IMR-90 (cell line): ENCODE results near the gene NPAS3. TPM values are rescaled to one million over a fixed set of nuclear protein-coding genes. Genes with fewer than 3 reads are reported as not detected.

Experiments used
- ATAC-seq: fragments of 200-7000 bp; cut with Tn5 transposase; 2 replicates; pipeline ENCODE4 v1.9.1; 2020; ENCODE audit warnings: low read depth, mild to moderate bottlenecking, moderate library complexity
- BruUV-seq: library from RNA; stranded (reverse); fragments of 400-500 nt; replicated peaks from 2 replicates; lab custom pipeline; 2021; lab: Mats Ljungman, UMichigan
- CTCF ChIA-PET: fragments of 300-600 bp; formaldehyde crosslinking; extraction: SDS; loops from one replicate; lab custom pipeline; 2021; ENCODE audit warnings: antibody characterized with exemption; lab: Yijun Ruan, JAX
- POLR2A ChIA-PET: fragments of 300-600 bp; sonication (Branson Sonifier 250); formaldehyde crosslinking; loops from one replicate; lab custom pipeline; 2022; ENCODE audit warnings: antibody characterized with exemption; ENCODE audit not compliant: unreplicated experiment; lab: Charles Lee
- DNase-seq: peaks from one replicate; pipeline ENCODE4 v3.0.0; 2013
- H2AFZ ChIP-seq: replicated peaks from 2 replicates; pipeline ENCODE3; 2013; ENCODE audit warnings: low read length, mild to moderate bottlenecking; ENCODE audit not compliant: poor library complexity
- H2AK5ac ChIP-seq: 2 replicates; pipeline ENCODE4 v1.6.1; 2013; ENCODE audit warnings: low read depth, low read length, inconsistent platforms
- H2AK9ac ChIP-seq: replicated peaks from 2 replicates; pipeline ENCODE3; 2013; ENCODE audit warnings: mild to moderate bottlenecking, low read depth, low read length, moderate library complexity; ENCODE audit not compliant: poor library complexity
- H2BK120ac ChIP-seq: 2 replicates; pipeline ENCODE4 v1.6.1; 2013; ENCODE audit warnings: low read depth, low read length, inconsistent platforms
- H2BK15ac ChIP-seq: 3 replicates; pipeline ENCODE4 v1.6.1; 2013; ENCODE audit warnings: low read depth, low read length, inconsistent platforms
- H2BK20ac ChIP-seq: 2 replicates; pipeline ENCODE4 v1.6.1; 2013; ENCODE audit warnings: low read depth, mild to moderate bottlenecking, inconsistent platforms, low read length, moderate library complexity
- H2BK5ac ChIP-seq: 2 replicates; pipeline ENCODE4 v1.6.1; 2013; ENCODE audit warnings: mild to moderate bottlenecking, low read depth, low read length, inconsistent platforms; ENCODE audit not compliant: poor library complexity, severe bottlenecking
- H3K14ac ChIP-seq: replicated peaks from 2 replicates; pipeline ENCODE4 v1.6.1; 2013; ENCODE audit warnings: low read depth, low read length, inconsistent platforms
- H3K18ac ChIP-seq: 2 replicates; pipeline ENCODE4 v1.6.1; 2013; ENCODE audit warnings: low read depth, low read length, control low read depth
- H3K23ac ChIP-seq: 2 replicates; pipeline ENCODE4 v1.6.1; 2013; ENCODE audit warnings: low read depth, low read length, inconsistent platforms
- H3K27ac ChIP-seq: 2 replicates; pipeline ENCODE4 v1.5.1; 2013; ENCODE audit warnings: mild to moderate bottlenecking, control low read depth, low read length; ENCODE audit not compliant: insufficient read depth
- H3K27me3 ChIP-seq: 2 replicates; pipeline ENCODE4 v1.6.1; 2013; ENCODE audit warnings: low read length; ENCODE audit not compliant: control insufficient read depth, insufficient read depth
- H3K36me3 ChIP-seq: 2 replicates; pipeline ENCODE4 v1.6.1; 2013; ENCODE audit warnings: low read length, mixed read lengths; ENCODE audit not compliant: control insufficient read depth, insufficient read depth
- H3K4ac ChIP-seq: 2 replicates; pipeline ENCODE4 v1.6.1; 2013; ENCODE audit warnings: low read depth, low read length, inconsistent platforms
- H3K4me1 ChIP-seq: 2 replicates; pipeline ENCODE4 v1.6.1; 2013; ENCODE audit warnings: low read length, mixed read lengths; ENCODE audit not compliant: control insufficient read depth, insufficient read depth
- H3K4me2 ChIP-seq: 2 replicates; pipeline ENCODE4 v1.6.1; 2013; ENCODE audit warnings: low read depth, mild to moderate bottlenecking, control low read depth, low read length, moderate library complexity
- H3K4me3 ChIP-seq: 2 replicates; pipeline ENCODE4 v1.5.1; 2013; ENCODE audit warnings: low read depth, mild to moderate bottlenecking, control low read depth, low read length, moderate library complexity; ENCODE audit not compliant: insufficient read depth
- H3K56ac ChIP-seq: 2 replicates; pipeline ENCODE4 v1.6.1; 2013; ENCODE audit warnings: low read length, inconsistent platforms; ENCODE audit not compliant: insufficient read depth; ENCODE audit errors: extremely low read depth
- H3K79me1 ChIP-seq, 2 experiments: 2 replicates each; pipeline ENCODE4 v1.6.1; 2013; ENCODE audit warnings: low read length in 2 of 2, inconsistent platforms in 1 of 2, low read depth in 1 of 2
- H3K9ac ChIP-seq: 2 replicates; pipeline ENCODE4 v1.6.1; 2013; ENCODE audit warnings: low read depth, low read length, control low read depth
- H3K9me1 ChIP-seq: 2 replicates; pipeline ENCODE4 v1.6.1; 2013; ENCODE audit warnings: low read length, inconsistent platforms; ENCODE audit not compliant: insufficient read depth
- H3K9me3 ChIP-seq: 2 replicates; pipeline ENCODE4 v1.6.1; 2013; ENCODE audit warnings: low read length; ENCODE audit not compliant: control insufficient read depth, insufficient read depth
- H4K20me1 ChIP-seq: 2 replicates; pipeline ENCODE4 v1.6.1; 2013; ENCODE audit warnings: low read length, inconsistent platforms; ENCODE audit not compliant: insufficient read depth
- H4K5ac ChIP-seq: 2 replicates; pipeline ENCODE4 v1.6.1; 2013; ENCODE audit warnings: mild to moderate bottlenecking, low read depth, low read length, control low read depth
- H4K8ac ChIP-seq, 2 experiments: 2 replicates each; pipeline ENCODE4 v1.6.1; 2013; ENCODE audit warnings: low read depth in 2 of 2, low read length in 2 of 2, control low read depth in 1 of 2, inconsistent platforms in 1 of 2
- H4K91ac ChIP-seq: 2 replicates; pipeline ENCODE4 v1.6.1; 2013; ENCODE audit warnings: low read depth, low read length, inconsistent platforms; ENCODE audit not compliant: insufficient read depth
- BHLHE40 ChIP-seq: fragments of 150-350 bp; IDR thresholded peaks from 2 replicates; pipeline ENCODE4 v1.6.1; 2016; ENCODE audit warnings: mild to moderate bottlenecking, low read depth, low read length
- MAFK ChIP-seq: IDR thresholded peaks from 2 replicates; pipeline ENCODE4 v1.6.1; 2012; ENCODE audit warnings: low read depth, low read length, improper control_type of control experiment
- WGBS, 2 experiments: methylation state at CpG; one replicate each; pipeline versions ENCODE4 v1.1.5 to v1.1.7; 2013; ENCODE audit warnings: missing lambda C conversion rate in 2 of 2; ENCODE audit not compliant: insufficient read length in 1 of 2; ENCODE audit errors: extremely low coverage in 2 of 2; 5-methylcytosine and 5-hydroxymethylcytosine counted together
- dilution Hi-C: fragments of 300-500 bp; cut with HindIII; formaldehyde crosslinking; loops from one replicate; pipeline ENCODE4 v1.14.3; 2018; ENCODE audit warnings: low sequenced_read_pairs; ENCODE audit not compliant: unreplicated experiment
- in situ Hi-C: fragments of 300-500 bp; cut with MboI; formaldehyde crosslinking; loops from 3 replicates; pipeline ENCODE4 v1.14.3; 2019; ENCODE audit warnings: low sequenced_read_pairs, inconsistent platforms, mixed read lengths
- intact Hi-C: fragments of 100-400 bp; cut with micrococcal nuclease; formaldehyde crosslinking; loops from 2 replicates; pipeline ENCODE4 v1.10.0; 2022
- polyA plus RNA-seq, 3 experiments: library from polyadenylated mRNA; depleted of rRNA; stranded (reverse); fragments of >200 nt; gene quantifications; 2 replicates each; pipeline ENCODE4 v1.2.3, GENCODE V29; 2012; ENCODE audit warnings: low replicate concordance in 1 of 3
- total RNA-seq: library from RNA; depleted of rRNA; stranded (reverse); fragments of >200 nt; gene quantifications from 2 replicates; pipeline ENCODE4 v1.2.3, GENCODE V29; 2012

Gene NPAS3
- total and polyA plus RNA-seq, 2 of the 4 experiments (the other 2 are of a cell fraction), result not detected

DNA sequence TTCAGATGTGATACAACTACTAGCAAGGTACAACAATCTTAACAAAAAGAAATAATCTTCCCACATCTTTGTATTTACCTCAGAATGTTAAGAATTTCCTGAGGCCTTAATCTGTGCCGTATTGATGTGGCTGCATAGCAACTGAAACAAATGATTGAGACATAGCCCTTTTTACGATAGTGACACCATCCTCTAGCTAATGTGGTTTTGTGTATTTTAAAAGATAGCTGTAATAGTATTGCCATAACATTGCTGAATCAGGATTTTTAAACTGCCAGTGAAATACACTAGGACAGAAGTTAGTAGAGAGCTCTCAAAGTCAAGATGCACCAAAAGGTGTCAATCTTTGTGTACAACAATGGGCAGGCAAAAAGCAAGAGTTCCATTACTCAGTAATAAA is 11.9 kb downstream of the NPAS3 start:
- Histone ChIP-seq H2AK9ac (no peak overlapping the region), H2BK15ac (no peak overlapping the region), H3K56ac (no peak overlapping the region), H3K18ac (no peak overlapping the region), H3K14ac (no peak overlapping the region), H4K20me1 (no peaks in the 10 kb centered on the region), H2BK20ac (no peak overlapping the region), H3K27ac (no peak overlapping the region), H3K36me3 (no peaks in the 10 kb centered on the region), H2AK5ac (no peak overlapping the region), H2AFZ (no peak overlapping the region), H2BK120ac (no peak overlapping the region), H3K4me3 (no peak overlapping the region), H3K23ac (no peak overlapping the region), H3K4me2 (no peak overlapping the region), H2BK5ac (no peak overlapping the region), H4K91ac (no peak overlapping the region), H3K9ac (no peak overlapping the region), H3K27me3 (no peaks in the 10 kb centered on the region), H4K8ac (no peak overlapping the region), H3K4me1 (no peaks in the 10 kb centered on the region), H3K9me3 (no peaks in the 10 kb centered on the region), H3K9me1 (no peaks in the 10 kb centered on the region), H3K79me1 (no peaks in the 10 kb centered on the region), H3K4ac (no peak overlapping the region), H4K5ac (no peak overlapping the region)
- ChIA-PET POLR2A (no interaction called here), CTCF (no interaction called here)
- BruUV-seq, result no TSS peak
- intact Hi-C loops (no loop called here), in situ Hi-C loops (no loop called here), dilution Hi-C loops (no loop called here)
- ATAC-seq (no peak), DNase-seq (no peak)
- no peak for TF ChIP-seq BHLHE40
- peak; percentile 24; the same call in 1 of the 2 replicates for TF ChIP-seq MAFK
- WGBS, 2 experiments, result no CpG with 5 or more reads among the region's 2 CpGs
